CD4-positive, alpha-beta T cell treated with Interleukin-15 for 4 hours (primary cell): ENCODE results near the gene CSAG3.
"Not testable (repeated sequence)": the region's sequence is repeated elsewhere in the genome, so short reads cannot be mapped to it uniquely, and the experiment has no call there.

ENCODE experiments used
- DNase-seq: peaks from one replicate; pipeline ENCODE4 v3.0.0-alpha.2; 2020; ENCODE audit warnings: low spot score

The CSAG3 gene

GRCh38 chrX:152758918-152759317, at the start of gene CSAG3:
TSS of gene CSAG3 (plus strand) at chrX:152759218.
- DNase-seq = not testable (repeated sequence)

GRCh38 chrX:152713195-152713594, 45.8 kb upstream of the CSAG3 start:
- DNase-seq = not testable (repeated sequence)

- not testable (repeated sequence) for DNase-seq
These were observed 44.9 kb upstream of the CSAG3 start, which contains the start of gene MAGEA2B for GRCh38 chrX:152713815-152714787. TSS of gene MAGEA2B (plus strand) at chrX:152714628. CDS start at chrX:152717107, 2,479 bp downstream.

GRCh38 chrX:152725409-152725808, 33.6 kb upstream of the CSAG3 start:
- no peak for DNase-seq

GRCh38 chrX:152733261-152733975, 25.6 kb upstream of the CSAG3 start, which contains the start of the genes CSAG1 and MAGEA12:
TSS of gene CSAG1 (minus strand) at chrX:152733721. CDS start at chrX:152732460, 1,261 bp downstream.
TSS of gene MAGEA12 (plus strand) at chrX:152733757. CDS start at chrX:152736162, 2,405 bp downstream.
- no peak for DNase-seq

- DNase-seq = not testable (repeated sequence)
These were observed 24.7 kb upstream of the CSAG3 start for GRCh38 chrX:152734143-152734858.

- no peak for DNase-seq
These were observed 23.9 kb upstream of the CSAG3 start for GRCh38 chrX:152735101-152735500.

GRCh38 chrX:152735860-152736511, 23.0 kb upstream of the CSAG3 start:
- DNase-seq = no peak

- not testable (repeated sequence) for DNase-seq
These were observed 22.5 kb upstream of the CSAG3 start for GRCh38 chrX:152736528-152736927.

GRCh38 chrX:152738560-152738959, 20.5 kb upstream of the CSAG3 start:
- no peak for DNase-seq

- DNase-seq = not testable (repeated sequence)
These were observed 5.0 kb upstream of the CSAG3 start, which contains the start of gene MAGEA2 for GRCh38 chrX:152753686-152754650. TSS of gene MAGEA2 (minus strand) at chrX:152753842. CDS start at chrX:152751363, 2,479 bp downstream.

GRCh38 chrX:152754871-152755270, 4.1 kb upstream of the CSAG3 start:
- not testable (repeated sequence) for DNase-seq

GRCh38 chrX:152759544-152759943, 526 bp downstream of the CSAG3 start:
- not testable (repeated sequence) for DNase-seq

- not testable (repeated sequence) for DNase-seq
These were observed 2.6 kb downstream of the CSAG3 start for GRCh38 chrX:152761582-152761981.

- DNase-seq = not testable (repeated sequence)
These were observed 7.5 kb downstream of the CSAG3 start for GRCh38 chrX:152766562-152766961.

- not testable (repeated sequence) for DNase-seq
These were observed 10.7 kb downstream of the CSAG3 start, which contains the start of gene MAGEA6 for GRCh38 chrX:152769549-152770289. TSS of gene MAGEA6 (minus strand) at chrX:152769689. CDS start at chrX:152767650, 2,039 bp downstream.

GRCh38 chrX:152787062-152787461, 28.0 kb downstream of the CSAG3 start:
- DNase-seq = not testable (repeated sequence)

- no peak for DNase-seq
These were observed 39.9 kb downstream of the CSAG3 start for GRCh38 chrX:152798945-152799344.

GRCh38 chrX:152806035-152806434, 47.0 kb downstream of the CSAG3 start:
- DNase-seq = no peak
